Measurements from ENCODE around the gene CXCL14. TPM values are rescaled to one million over a fixed set of nuclear protein-coding genes. Genes with fewer than 3 reads are reported as not detected.
A peak's percentile ranks its signal among the peaks of the same experiment; 100 is the strongest.

Gene CXCL14
- polyA plus RNA-seq, 3 donors: 0.07 to 0.12 TPM; not detected in 1

GRCh38 chr5:135551593-135552447 lies 27.0 kb downstream of the CXCL14 start:
- peaks cover 0 to under 1% (median 0%) of the 10 kb centered on the region in 7 donors for H3K9me3 Mint-ChIP-seq
- no peak overlapping the region for H3K4me3 ChIP-seq (replicated peaks in 1 of 3; ENCODE audit: low read depth in 2 of 3, low read length in 3 of 3)
- H3K27me3 Mint-ChIP-seq (ENCODE audit: low read depth in 3 of 3): peaks cover 60 to 73% (median 69%) of the 10 kb centered on the region in 3 donors
- H3K36me3 Mint-ChIP-seq: no peaks in the 10 kb centered on the region
- WGBS (ENCODE audit: insufficient coverage): 41% methylated on average over 9 of the region's 15 CpGs
- peaks cover 3% of the 10 kb centered on the region for H3K4me1 Mint-ChIP-seq
- H3K79me2 ChIP-seq (ENCODE audit: insufficient read depth, low read length): no peaks in the 10 kb centered on the region
- H3K4me1 ChIP-seq (ENCODE audit: control insufficient read depth in 1 of 2, insufficient read depth in 2 of 2, low read length in 2 of 2): no peaks in the 10 kb centered on the region
- H2AFZ ChIP-seq (ENCODE audit: insufficient read depth, low read depth, low read length, poor library complexity, severe bottlenecking): no peak overlapping the region
- H3K4me2 ChIP-seq (replicated peaks; ENCODE audit: extremely low read depth, low read length, poor library complexity, severe bottlenecking): no peak overlapping the region
- no peaks in the 10 kb centered on the region for H3K9me3 ChIP-seq (replicated peaks in 1 of 2; ENCODE audit: control insufficient read depth in 1 of 2, insufficient read depth in 1 of 2, low read length in 2 of 2)
- no peaks in the 10 kb centered on the region for H4K20me1 ChIP-seq (ENCODE audit: insufficient read depth, low read length)
- H3K27ac ChIP-seq (ENCODE audit: low read depth in 1 of 2, low read length in 2 of 2): no peak overlapping the region
- H3K27me3 ChIP-seq (ENCODE audit: control insufficient read depth in 2 of 2, insufficient read depth in 2 of 2, low read length in 2 of 2): peaks cover 36 to 71% of the 10 kb centered on the region in 2 donors
- H3K9ac ChIP-seq (ENCODE audit: insufficient read depth, low read length, poor library complexity, severe bottlenecking): no peak overlapping the region
- no peaks in the 10 kb centered on the region for H3K36me3 ChIP-seq (replicated peaks in 1 of 2; ENCODE audit: control insufficient read depth in 1 of 2, insufficient read depth in 2 of 2, low read length in 2 of 2)
- peak overlapping the region in 1 of 2 donors; percentile 23 for H3K4me3 Mint-ChIP-seq
- peak overlapping the region in 1 of 7 donors; percentile 17 for H3K27ac Mint-ChIP-seq
- TF ChIP-seq CTCF (IDR thresholded peaks at IDR 0.05): peak; percentile 91
- intact Hi-C loops (cut with micrococcal nuclease): loop anchor here in 1 of 2 donors (2.0 kb wide), 1 partner anchor 85 kb away; no protein-coding TSS in a partner anchor
- DNase-seq: peak; percentile 55 to 68 (median 63)

GRCh38 chr5:135549413-135549812 lies 29.4 kb downstream of the CXCL14 start:
- H3K27ac ChIP-seq (ENCODE audit: low read depth in 1 of 2, low read length in 2 of 2): no peak overlapping the region
- H3K9me3 ChIP-seq (replicated peaks in 1 of 2; ENCODE audit: control insufficient read depth in 1 of 2, insufficient read depth in 1 of 2, low read length in 2 of 2): peaks cover 0 to 14% of the 10 kb centered on the region in 2 donors
- 41% methylated on average over 3 of the region's 4 CpGs for WGBS (ENCODE audit: insufficient coverage)
- H3K4me3 Mint-ChIP-seq: peak overlapping the region in 1 of 2 donors; percentile 36
- peaks cover 0 to 2% of the 10 kb centered on the region in 2 donors for H3K36me3 Mint-ChIP-seq
- H3K4me1 ChIP-seq (ENCODE audit: control insufficient read depth in 1 of 2, insufficient read depth in 2 of 2, low read length in 2 of 2): peaks cover under 1 to 4% of the 10 kb centered on the region in 2 donors
- H3K27ac Mint-ChIP-seq: peak overlapping the region in 2 of 7 donors; percentile 19 to 30
- DNase-seq: no peak
- H3K9me3 Mint-ChIP-seq: peaks cover 0 to 8% (median 2%) of the 10 kb centered on the region in 7 donors
- peaks cover 50 to 84% of the 10 kb centered on the region in 2 donors for H3K27me3 ChIP-seq (ENCODE audit: control insufficient read depth in 2 of 2, insufficient read depth in 2 of 2, low read length in 2 of 2)
- peaks cover 10% of the 10 kb centered on the region for H3K4me1 Mint-ChIP-seq
- no peak for TF ChIP-seq CTCF (IDR thresholded peaks at IDR 0.05)
- H3K9ac ChIP-seq (ENCODE audit: insufficient read depth, low read length, poor library complexity, severe bottlenecking): no peak overlapping the region
- no peak overlapping the region for H3K4me3 ChIP-seq (replicated peaks in 1 of 3; ENCODE audit: low read depth in 2 of 3, low read length in 3 of 3)
- H3K4me2 ChIP-seq (replicated peaks; ENCODE audit: extremely low read depth, low read length, poor library complexity, severe bottlenecking): no peak overlapping the region
- H3K79me2 ChIP-seq (ENCODE audit: insufficient read depth, low read length): no peaks in the 10 kb centered on the region
- H2AFZ ChIP-seq (ENCODE audit: insufficient read depth, low read depth, low read length, poor library complexity, severe bottlenecking): no peak overlapping the region
- H3K36me3 ChIP-seq (replicated peaks in 1 of 2; ENCODE audit: control insufficient read depth in 1 of 2, insufficient read depth in 2 of 2, low read length in 2 of 2): no peaks in the 10 kb centered on the region
- intact Hi-C loops (cut with micrococcal nuclease): loop anchor here in 1 of 2 donors (2.0 to 10.0 kb wide), 2 partner anchors 83 to 185 kb away; no protein-coding TSS in a partner anchor
- no peaks in the 10 kb centered on the region for H4K20me1 ChIP-seq (ENCODE audit: insufficient read depth, low read length)
- H3K27me3 Mint-ChIP-seq (ENCODE audit: low read depth in 3 of 3): peaks cover 71 to 79% (median 73%) of the 10 kb centered on the region in 3 donors

Measured in CD14-positive monocyte (primary cell).